GM12892 (cell line): ENCODE results near the gene ANKS1A.

Source experiments
- POLR2A ChIP-seq: IDR thresholded peaks from 2 replicates; pipeline ENCODE4 v1.6.1; 2011; ENCODE audit warnings: low read depth, low read length, control low read depth
- POLR2AphosphoS5 ChIP-seq: IDR thresholded peaks from 2 replicates; pipeline ENCODE4 v1.6.1; 2011; ENCODE audit warnings: low read depth, low read length, control low read depth
- TAF1 ChIP-seq: IDR thresholded peaks from 2 replicates; pipeline ENCODE4 v1.6.1; 2011; ENCODE audit warnings: low read depth, mild to moderate bottlenecking, control low read depth, low read length, borderline replicate concordance

DNA sequence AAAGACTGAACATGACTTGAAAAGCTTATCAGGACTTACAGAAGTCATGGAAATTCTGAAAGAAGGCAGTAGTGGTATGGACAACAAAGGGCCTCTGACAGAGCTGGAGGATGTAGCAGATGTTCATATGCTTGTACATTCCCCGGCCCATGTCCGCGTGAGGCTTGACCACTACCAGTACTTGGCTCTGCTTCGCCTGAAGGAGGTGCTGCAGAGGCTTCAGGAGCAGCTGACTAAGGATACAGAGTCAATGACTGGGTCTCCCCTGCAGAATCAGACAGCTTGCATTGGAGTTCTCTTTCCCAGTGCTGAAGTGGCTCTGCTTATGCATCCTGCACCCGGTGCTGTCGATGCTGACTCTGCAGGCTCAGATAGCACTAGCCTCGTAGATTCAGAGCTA, 30.4 kb upstream of the ANKS1A start:
- no peak for TF ChIP-seq POLR2A
- no peak for TF ChIP-seq POLR2AphosphoS5
- TF ChIP-seq TAF1 = no peak
